ENCODE results near the gene RPS16. TPM values are rescaled to one million over a fixed set of nuclear protein-coding genes. Genes with fewer than 3 reads are reported as not detected.
"Not testable (repeated sequence)": the region's sequence is repeated elsewhere in the genome, so short reads cannot be mapped to it uniquely, and the experiment has no call there.

RPS16 gene
- total RNA-seq, 2 donors from 2014 or later: 1,032 to 1,330 TPM

GRCh38 chr19:39479916-39480315 is 44.2 kb upstream of the RPS16 start:
- peak overlapping the region; percentile 68 to 99 for H3K4me3 ChIP-seq
- no peak for DNase-seq (ENCODE audit: low spot score)
- no peak for TF ChIP-seq CTCF (IDR thresholded peaks at IDR 0.05)
- H3K9me3 ChIP-seq: no peaks in the 10 kb centered on the region
- H3K27ac ChIP-seq: peak overlapping the region; percentile 63 to 85
- no peaks in the 10 kb centered on the region for H3K27me3 ChIP-seq
- peaks cover 13% of the 10 kb centered on the region for H3K36me3 ChIP-seq
- H3K4me1 ChIP-seq: peaks cover 0 to 21% of the 10 kb centered on the region in 2 donors

GRCh38 chr19:39479319-39479801 is 43.6 kb upstream of the RPS16 start:
- H3K36me3 ChIP-seq: peaks cover 18% of the 10 kb centered on the region
- H3K4me1 ChIP-seq: peaks cover 0 to 21% of the 10 kb centered on the region in 2 donors
- not testable (repeated sequence) for H3K9me3 ChIP-seq; H3K4me3 ChIP-seq; DNase-seq (ENCODE audit: low spot score); H3K27me3 ChIP-seq; H3K27ac ChIP-seq

GRCh38 chr19:39475748-39476147 is 40.0 kb upstream of the RPS16 start:
- peaks cover 0 to 10% of the 10 kb centered on the region in 2 donors for H3K4me1 ChIP-seq
- H3K27ac ChIP-seq: no peak overlapping the region
- no peak for TF ChIP-seq CTCF (IDR thresholded peaks at IDR 0.05)
- H3K4me3 ChIP-seq: no peak overlapping the region
- no peak for DNase-seq (ENCODE audit: low spot score)
- peaks cover 54% of the 10 kb centered on the region for H3K36me3 ChIP-seq
- H3K9me3 ChIP-seq: no peaks in the 10 kb centered on the region
- no peaks in the 10 kb centered on the region for H3K27me3 ChIP-seq

GRCh38 chr19:39474139-39474620 is 38.4 kb upstream of the RPS16 start:
- Histone ChIP-seq H3K27ac (no peak overlapping the region), H3K4me3 (no peak overlapping the region), H3K4me1 (peaks cover 0 to 4% of the 10 kb centered on the region in 2 donors), H3K36me3 (peaks cover 70% of the 10 kb centered on the region), H3K27me3 (no peaks in the 10 kb centered on the region), H3K9me3 (no peaks in the 10 kb centered on the region)
- DNase-seq (ENCODE audit: low spot score): no peak
- TF ChIP-seq CTCF (IDR thresholded peaks at IDR 0.05): peak; percentile 70 to 88

DNA sequence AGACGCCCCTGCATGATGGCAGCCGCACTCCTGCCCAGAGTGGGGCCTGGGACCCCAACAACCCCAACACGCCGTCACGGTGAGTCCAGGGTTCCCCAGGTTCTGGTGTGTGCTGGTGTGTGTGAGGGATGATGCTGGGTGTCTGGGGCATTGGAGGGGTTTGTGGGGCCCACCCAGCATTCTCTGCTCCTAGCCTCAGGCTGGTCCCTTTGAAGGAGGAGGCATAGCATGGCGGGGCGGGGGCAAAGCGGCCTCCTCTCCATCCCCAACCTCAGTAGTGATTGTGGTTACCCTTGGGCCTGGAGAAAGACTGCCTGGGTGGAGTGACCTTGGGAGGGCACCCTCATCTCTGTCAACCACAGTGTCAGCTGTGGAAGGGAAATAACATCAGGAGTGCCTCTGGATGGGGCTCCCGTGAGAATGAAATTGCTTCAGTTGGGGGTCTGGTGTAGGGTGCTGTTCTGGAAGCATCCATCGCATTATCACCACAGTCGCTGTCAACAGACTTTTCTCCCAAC is 37.8 kb upstream of the RPS16 start:
- H3K27me3 ChIP-seq: no peaks in the 10 kb centered on the region
- no peak overlapping the region for H3K4me3 ChIP-seq
- no peak overlapping the region for H3K27ac ChIP-seq
- H3K36me3 ChIP-seq: peaks cover 77% of the 10 kb centered on the region
- TF ChIP-seq CTCF (IDR thresholded peaks at IDR 0.05): no peak
- DNase-seq (ENCODE audit: low spot score): no peak
- peaks cover 0 to 4% of the 10 kb centered on the region in 2 donors for H3K4me1 ChIP-seq
- no peaks in the 10 kb centered on the region for H3K9me3 ChIP-seq

DNA sequence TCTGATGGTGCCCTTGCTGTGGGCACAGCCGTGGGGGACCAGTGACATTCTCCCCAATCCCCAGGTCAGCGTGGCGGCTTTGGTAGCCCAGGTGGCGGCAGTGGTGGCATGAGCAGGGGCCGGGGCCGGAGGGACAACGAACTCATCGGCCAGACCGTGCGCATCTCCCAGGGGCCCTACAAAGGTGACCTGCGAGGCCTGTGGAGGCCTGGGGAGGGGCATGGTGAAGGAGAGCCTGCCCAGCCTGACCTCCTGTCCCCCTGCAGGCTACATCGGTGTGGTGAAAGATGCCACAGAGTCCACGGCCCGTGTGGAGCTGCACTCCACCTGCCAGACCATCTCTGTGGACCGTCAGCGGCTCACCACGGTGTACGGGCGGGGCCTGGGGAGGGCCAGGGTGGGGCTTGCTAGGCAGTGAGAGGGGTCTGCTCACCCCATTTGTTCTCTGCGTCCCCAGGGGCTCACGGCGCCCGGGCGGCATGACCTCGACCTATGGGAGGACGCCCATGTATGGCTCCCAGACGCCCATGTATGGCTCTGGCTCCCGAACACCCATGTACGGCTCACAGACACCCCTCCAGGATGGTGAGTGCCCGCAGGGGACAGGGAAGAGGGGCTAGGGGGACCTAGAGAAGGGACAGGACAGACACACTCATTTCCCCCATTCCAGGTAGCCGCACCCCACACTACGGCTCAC is 37.1 kb upstream of the RPS16 start:
- Histone ChIP-seq H3K9me3 (no peaks in the 10 kb centered on the region), H3K4me1 (peaks cover 0 to 4% of the 10 kb centered on the region in 2 donors), H3K27me3 (no peaks in the 10 kb centered on the region), H3K27ac (no peak overlapping the region), H3K4me3 (no peak overlapping the region), H3K36me3 (peaks cover 83% of the 10 kb centered on the region)
- DNase-seq (ENCODE audit: low spot score): no peak
- no peak for TF ChIP-seq CTCF (IDR thresholded peaks at IDR 0.05)

All from right atrium auricular region (tissue), 2 donors.